GM11168 (cell line): Measurements from ENCODE around the gene CAB39L.

Experiments used
- in situ Hi-C: fragments of 300-500 bp; cut with MboI; formaldehyde crosslinking; loops from one replicate; pipeline ENCODE4 v1.12.0; 2022; ENCODE audit warnings: low sequenced_read_pairs; ENCODE audit not compliant: unreplicated experiment

Gene CAB39L

GRCh38 chr13:49443357-49443703, 534 bp downstream of the CAB39L start:
- in situ Hi-C loops, result no loop called here

GRCh38 chr13:49441846-49442245, 2.0 kb downstream of the CAB39L start:
- in situ Hi-C loops, result no loop called here

GRCh38 chr13:49441312-49441711, 2.6 kb downstream of the CAB39L start:
- in situ Hi-C loops, result no loop called here

GRCh38 chr13:49439609-49440008, 4.3 kb downstream of the CAB39L start:
- in situ Hi-C loops, result no loop called here

- in situ Hi-C loops, result no loop called here
These were observed 6.2 kb downstream of the CAB39L start for GRCh38 chr13:49437705-49438104.

- in situ Hi-C loops, result no loop called here
These were observed 7.0 kb downstream of the CAB39L start for GRCh38 chr13:49436890-49437289.

- in situ Hi-C loops, result no loop called here
These were observed 7.9 kb downstream of the CAB39L start for GRCh38 chr13:49435992-49436391.

- in situ Hi-C loops, result no loop called here
These were observed 14.7 kb downstream of the CAB39L start for GRCh38 chr13:49429121-49429520.

- in situ Hi-C loops, result no loop called here
These were observed 15.7 kb downstream of the CAB39L start for GRCh38 chr13:49428041-49428763.

GRCh38 chr13:49424011-49424560, 19.8 kb downstream of the CAB39L start:
- in situ Hi-C loops, result no loop called here

- in situ Hi-C loops, result no loop called here
These were observed 22.5 kb downstream of the CAB39L start for GRCh38 chr13:49421391-49421790.

- in situ Hi-C loops, result no loop called here
These were observed 24.6 kb downstream of the CAB39L start for GRCh38 chr13:49419276-49419675.

GRCh38 chr13:49418206-49418605, 25.7 kb downstream of the CAB39L start:
- in situ Hi-C loops, result no loop called here

GRCh38 chr13:49417161-49417560, 26.7 kb downstream of the CAB39L start:
- in situ Hi-C loops, result no loop called here

- in situ Hi-C loops, result no loop called here
These were observed 31.1 kb downstream of the CAB39L start for GRCh38 chr13:49412749-49413148.

GRCh38 chr13:49411353-49411752, 32.5 kb downstream of the CAB39L start:
- in situ Hi-C loops, result no loop called here

GRCh38 chr13:49410477-49410876, 33.4 kb downstream of the CAB39L start:
- in situ Hi-C loops, result no loop called here

GRCh38 chr13:49410006-49410405, 33.9 kb downstream of the CAB39L start:
- in situ Hi-C loops, result no loop called here

- in situ Hi-C loops, result no loop called here
These were observed 34.9 kb downstream of the CAB39L start for GRCh38 chr13:49409008-49409407.

- in situ Hi-C loops, result no loop called here
These were observed 35.9 kb downstream of the CAB39L start for GRCh38 chr13:49407936-49408335.

- in situ Hi-C loops, result no loop called here
These were observed 36.8 kb downstream of the CAB39L start for GRCh38 chr13:49407068-49407467.

GRCh38 chr13:49404703-49405020, 39.2 kb downstream of the CAB39L start:
- in situ Hi-C loops, result no loop called here
